HG02852 (cell line): ENCODE measurements around the gene ZNF670.
"Not testable (repeated sequence)": the region's sequence is repeated elsewhere in the genome, so short reads cannot be mapped to it uniquely, and the experiment has no call there.

Experiments
- ATAC-seq: cut with Tn5 transposase; IDR thresholded peaks from one replicate; pipeline ENCODE4 v1.9.1; 2021; ENCODE audit warnings: mild to moderate bottlenecking, moderate library complexity; ENCODE audit not compliant: unreplicated experiment

Gene ZNF670

DNA sequence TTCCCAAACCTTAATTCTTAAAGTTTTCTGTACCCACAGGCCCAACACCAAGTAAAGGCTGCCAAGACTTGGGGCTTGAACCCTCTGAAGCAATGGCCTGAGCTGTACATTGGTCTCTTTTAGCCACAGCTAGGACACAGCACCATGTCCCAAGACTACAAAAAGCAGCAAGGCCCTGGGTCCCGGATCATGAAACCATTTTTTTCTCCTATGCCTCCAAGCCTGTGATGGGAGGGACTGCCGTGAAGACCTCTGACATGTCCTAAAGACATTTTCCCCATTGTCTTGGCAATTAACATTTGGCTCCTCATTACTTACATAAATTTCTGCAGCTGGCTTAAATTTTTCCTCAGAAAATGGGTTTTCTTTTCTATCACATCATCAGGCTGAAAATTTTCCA is 30.9 kb downstream of the ZNF670 start:
- no peak for ATAC-seq

DNA sequence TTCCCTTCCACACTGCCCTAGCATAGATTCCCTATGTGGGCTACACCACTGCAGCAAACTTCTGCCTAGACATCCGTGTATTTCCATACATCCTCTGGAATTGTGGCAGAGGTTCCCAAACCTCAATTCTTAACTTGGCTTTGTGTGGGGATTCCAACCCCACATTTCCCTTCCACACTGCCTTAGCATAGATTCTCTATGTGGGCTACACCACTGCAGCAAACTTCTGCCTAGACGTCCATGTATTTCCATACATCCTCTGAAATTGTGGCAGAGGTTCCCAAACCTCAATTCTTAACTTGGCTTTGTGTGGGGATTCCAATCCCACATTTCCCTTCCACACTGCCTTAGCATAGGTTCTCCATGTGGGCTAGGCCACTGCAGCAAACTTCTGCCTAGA is 31.4 kb downstream of the ZNF670 start:
- ATAC-seq: no peak

DNA sequence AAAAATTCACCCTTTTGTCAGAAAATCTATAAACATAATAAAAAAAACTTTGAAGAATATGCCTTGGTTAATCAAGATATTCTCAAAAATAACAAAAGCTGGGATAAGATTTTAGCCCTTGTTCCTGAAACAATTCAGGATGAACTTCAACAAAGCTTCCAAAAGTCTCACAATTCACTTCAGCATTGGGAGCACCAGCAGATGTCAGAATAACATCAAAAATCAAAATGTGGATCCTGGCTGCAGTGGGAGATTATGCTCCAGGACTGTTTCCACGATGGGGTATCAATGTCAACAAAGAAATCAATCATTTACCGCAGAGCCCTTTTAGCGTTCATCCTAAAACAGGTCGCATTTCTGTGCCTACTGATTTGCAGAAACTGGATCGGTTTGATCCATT is 35.2 kb downstream of the ZNF670 start:
- ATAC-seq: no peak

DNA sequence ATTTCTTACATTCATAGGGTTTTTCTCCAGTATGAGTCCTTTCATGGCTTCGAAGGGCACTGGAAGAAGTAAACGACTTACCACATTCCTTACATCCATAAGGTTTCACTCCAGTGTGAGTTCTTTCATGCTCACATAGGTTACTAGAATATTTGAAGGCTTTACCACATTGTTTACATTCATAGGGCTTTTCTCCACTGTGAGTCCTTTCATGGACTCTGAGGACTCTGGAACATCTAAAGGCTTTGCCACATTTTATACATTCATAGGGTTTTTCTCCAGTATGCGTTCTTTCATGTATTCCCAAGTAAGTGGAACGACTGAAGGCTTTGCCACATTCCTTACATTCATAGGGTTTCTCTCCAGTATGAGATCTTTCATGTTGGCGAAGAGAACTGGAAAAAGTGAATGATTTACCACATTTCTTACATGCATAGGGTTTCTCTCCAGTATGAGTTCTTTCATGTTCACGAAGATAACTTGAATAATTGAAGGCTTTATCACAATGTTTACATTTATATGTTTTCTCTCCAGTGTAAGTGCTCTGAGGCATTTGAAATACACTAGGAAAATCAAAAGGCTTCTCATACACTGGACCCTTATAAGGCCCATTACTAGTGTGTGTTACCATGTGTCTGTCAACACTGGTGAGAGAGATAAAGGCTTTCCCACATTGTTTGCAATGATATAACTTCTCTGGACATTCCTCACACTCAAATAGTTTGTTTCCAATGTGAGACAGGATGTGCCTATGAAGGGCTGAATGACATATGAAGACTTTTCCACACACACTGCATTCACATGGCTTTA is 40.9 kb downstream of the ZNF670 start:
- ATAC-seq: no peak

DNA sequence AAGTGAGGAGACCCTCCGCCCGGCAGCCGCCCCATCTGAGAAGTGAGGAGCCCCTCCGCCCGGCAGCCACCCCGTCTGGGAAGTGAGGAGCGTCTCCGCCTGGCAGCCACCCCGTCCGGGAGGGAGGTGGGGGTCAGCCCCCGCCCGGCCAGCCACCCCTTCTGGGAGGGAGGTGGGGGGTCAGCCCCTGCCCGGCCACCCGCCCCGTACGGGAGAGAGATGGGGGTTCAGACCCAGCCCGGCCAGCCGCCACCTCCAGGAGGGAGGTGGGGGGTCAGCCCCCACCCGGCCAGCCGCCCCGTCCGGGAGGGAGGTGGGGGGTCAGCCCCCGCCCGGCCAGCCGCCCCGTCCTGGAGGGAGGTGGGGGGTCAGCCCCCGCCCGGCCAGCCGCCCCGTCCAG is 46.3 kb downstream of the ZNF670 start:
- not testable (repeated sequence) for ATAC-seq
